ENCODE data around the gene SSH2.

GRCh38 chr17:29595107-29595942 lies 334.7 kb downstream of the SSH2 start:
- TF ChIP-seq EZH2 (IDR thresholded peaks at IDR 0.05) (no peak), POLR2AphosphoS5 (IDR thresholded peaks at IDR 0.05; ENCODE audit: borderline replicate concordance, low read depth, low read length) (no peak)
